GM21367 (cell line): ENCODE measurements around the gene VWC2L.

Experiments
- ATAC-seq: cut with Tn5 transposase; IDR thresholded peaks from one replicate; pipeline ENCODE4 v1.9.1; 2021; ENCODE audit not compliant: unreplicated experiment

The VWC2L gene

GRCh38 chr2:214579035-214579434, 168.2 kb downstream of the VWC2L start:
- no peak for ATAC-seq

GRCh38 chr2:214587442-214587841, 176.6 kb downstream of the VWC2L start:
- ATAC-seq, result peak; percentile 65

GRCh38 chr2:214591366-214591765, 180.5 kb downstream of the VWC2L start:
- no peak for ATAC-seq

- no peak for ATAC-seq
These were observed 181.2 kb downstream of the VWC2L start for GRCh38 chr2:214592011-214592410.

GRCh38 chr2:214593727-214594126, 182.9 kb downstream of the VWC2L start:
- no peak for ATAC-seq

GRCh38 chr2:214601852-214602633, 191.2 kb downstream of the VWC2L start:
- no peak for ATAC-seq

GRCh38 chr2:214604861-214605260, 194.0 kb downstream of the VWC2L start:
- no peak for ATAC-seq

- ATAC-seq, result no peak
These were observed 196.2 kb downstream of the VWC2L start for GRCh38 chr2:214607051-214607450.

GRCh38 chr2:214611015-214611414, 200.2 kb downstream of the VWC2L start:
- ATAC-seq, result no peak

GRCh38 chr2:214624166-214624760, 213.4 kb downstream of the VWC2L start:
- no peak for ATAC-seq

GRCh38 chr2:214628091-214628490, 217.2 kb downstream of the VWC2L start:
- ATAC-seq, result no peak
